Neural cell (in vitro differentiated cells): ENCODE data around the gene CYP4F3.

Source experiments
- POLR2AphosphoS5 ChIP-seq: IDR thresholded peaks from 2 replicates; pipeline ENCODE4 v1.6.1; 2012
- TF ChIP-seq, protein P1 (sequence below): fragments of 450-650 bp; IDR thresholded peaks from 2 replicates; pipeline ENCODE4 v1.5.1; 2014; ENCODE audit warnings: antibody characterized with exemption, mild to moderate bottlenecking, moderate library complexity; ENCODE audit not compliant: poor library complexity, severe bottlenecking

GRCh38 chr19:15612342-15612741 is 28.4 kb upstream of the CYP4F3 start:
- no peak for TF ChIP-seq POLR2AphosphoS5
- TF ChIP-seq, protein P1, sequence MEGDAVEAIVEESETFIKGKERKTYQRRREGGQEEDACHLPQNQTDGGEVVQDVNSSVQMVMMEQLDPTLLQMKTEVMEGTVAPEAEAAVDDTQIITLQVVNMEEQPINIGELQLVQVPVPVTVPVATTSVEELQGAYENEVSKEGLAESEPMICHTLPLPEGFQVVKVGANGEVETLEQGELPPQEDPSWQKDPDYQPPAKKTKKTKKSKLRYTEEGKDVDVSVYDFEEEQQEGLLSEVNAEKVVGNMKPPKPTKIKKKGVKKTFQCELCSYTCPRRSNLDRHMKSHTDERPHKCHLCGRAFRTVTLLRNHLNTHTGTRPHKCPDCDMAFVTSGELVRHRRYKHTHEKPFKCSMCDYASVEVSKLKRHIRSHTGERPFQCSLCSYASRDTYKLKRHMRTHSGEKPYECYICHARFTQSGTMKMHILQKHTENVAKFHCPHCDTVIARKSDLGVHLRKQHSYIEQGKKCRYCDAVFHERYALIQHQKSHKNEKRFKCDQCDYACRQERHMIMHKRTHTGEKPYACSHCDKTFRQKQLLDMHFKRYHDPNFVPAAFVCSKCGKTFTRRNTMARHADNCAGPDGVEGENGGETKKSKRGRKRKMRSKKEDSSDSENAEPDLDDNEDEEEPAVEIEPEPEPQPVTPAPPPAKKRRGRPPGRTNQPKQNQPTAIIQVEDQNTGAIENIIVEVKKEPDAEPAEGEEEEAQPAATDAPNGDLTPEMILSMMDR: no peak
